ENCODE data around the gene PRSS57.

- no peak for TF ChIP-seq EZH2 (IDR thresholded peaks at IDR 0.05; ENCODE audit: borderline replicate concordance, low read length)
- TF ChIP-seq CTCF (conservative IDR thresholded peaks at IDR 0.05 in 1 of 2, IDR thresholded peaks at IDR 0.05 in 1 of 2; ENCODE audit: extremely low read depth in 1 of 2, insufficient read depth in 1 of 2, low read depth in 1 of 2, low read length in 2 of 2) = no peak
These were observed 46.4 kb upstream of the PRSS57 start for GRCh38 chr19:741506-742131.

Data from mammary epithelial cell (primary cell).